RKO (cell line): ENCODE measurements around the gene EPS8L1.
"Not testable (repeated sequence)": the region's sequence is repeated elsewhere in the genome, so short reads cannot be mapped to it uniquely, and the experiment has no call there.

Source experiments
- DNase-seq: peaks from one replicate; pipeline ENCODE4 v3.0.0-alpha.2; 2016; ENCODE audit warnings: low spot score

EPS8L1 gene

DNA sequence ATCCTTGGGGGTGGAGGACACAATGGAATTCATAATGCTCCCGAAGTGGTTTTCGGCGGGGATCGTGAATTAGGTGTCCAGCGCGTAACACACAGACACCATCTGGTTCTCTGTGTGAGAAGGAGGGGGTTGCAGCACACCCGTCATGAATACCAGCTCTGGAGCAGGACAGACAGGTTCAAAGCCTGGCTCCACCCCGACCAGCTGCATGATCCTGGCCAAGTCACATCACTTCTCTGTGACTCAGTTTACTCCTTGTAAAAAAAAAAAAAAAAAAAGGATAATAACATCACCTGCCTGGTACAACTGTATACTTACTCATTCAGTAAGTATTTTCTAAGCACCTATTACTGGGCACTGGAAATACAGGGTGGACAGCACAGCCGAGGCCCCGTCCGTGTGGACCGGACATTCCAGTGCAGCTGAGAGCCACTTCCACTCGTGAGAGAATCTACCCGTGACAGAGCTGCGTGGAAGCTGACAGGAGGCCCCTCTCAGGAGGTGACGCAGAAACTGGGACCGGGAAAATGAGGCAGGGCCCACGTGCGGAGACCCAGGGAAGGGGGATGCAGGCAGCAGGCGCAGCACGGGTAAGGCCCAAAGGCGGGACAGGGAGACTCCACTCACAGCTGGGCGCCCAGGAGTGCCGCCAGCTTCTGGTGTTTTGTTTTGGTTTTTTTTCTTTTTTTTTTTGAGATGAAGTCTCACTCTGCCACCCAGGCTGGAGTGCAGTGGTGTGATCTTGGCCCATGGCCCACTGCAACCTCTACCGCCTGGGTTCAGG lies 24.7 kb upstream of the EPS8L1 start:
- DNase-seq, result no peak

DNA sequence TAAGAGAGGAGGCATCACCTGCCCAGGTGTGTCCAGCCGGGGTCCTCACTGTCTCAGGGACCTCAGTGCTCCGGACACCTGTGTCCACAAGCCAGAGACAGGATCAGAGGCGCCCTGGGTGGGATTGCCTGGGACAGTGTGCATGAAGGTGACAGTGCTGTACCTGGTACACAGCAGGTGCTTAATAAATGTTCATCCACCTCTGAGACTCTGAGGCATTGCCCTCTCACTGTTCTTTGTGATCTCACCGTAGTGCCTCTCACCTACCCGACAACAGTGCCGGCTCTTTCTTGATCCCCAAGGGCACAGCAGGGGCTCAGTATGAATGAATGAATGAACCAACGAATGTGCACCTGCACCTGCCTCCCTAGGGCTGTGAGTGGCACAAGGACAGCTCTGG lies 21.9 kb upstream of the EPS8L1 start:
- no peak for DNase-seq

DNA sequence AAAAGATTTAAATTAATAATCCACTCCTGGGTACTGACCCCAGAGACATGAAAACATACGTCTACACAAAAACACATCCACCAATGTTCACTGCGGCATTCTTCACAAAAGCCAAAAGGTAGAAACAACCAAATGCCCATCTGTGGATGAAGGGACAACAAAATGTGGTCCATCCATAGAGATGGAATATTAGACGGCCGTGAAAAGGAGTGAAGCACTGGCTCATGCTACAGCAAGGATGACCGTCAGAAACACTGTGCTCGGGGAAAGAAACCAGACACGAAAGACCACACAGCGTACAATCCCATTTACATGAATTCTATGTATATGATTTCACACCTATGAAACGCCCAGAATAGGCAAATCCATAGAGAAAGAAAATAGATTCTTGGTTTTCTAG lies 18.8 kb upstream of the EPS8L1 start:
- DNase-seq, result no peak

DNA sequence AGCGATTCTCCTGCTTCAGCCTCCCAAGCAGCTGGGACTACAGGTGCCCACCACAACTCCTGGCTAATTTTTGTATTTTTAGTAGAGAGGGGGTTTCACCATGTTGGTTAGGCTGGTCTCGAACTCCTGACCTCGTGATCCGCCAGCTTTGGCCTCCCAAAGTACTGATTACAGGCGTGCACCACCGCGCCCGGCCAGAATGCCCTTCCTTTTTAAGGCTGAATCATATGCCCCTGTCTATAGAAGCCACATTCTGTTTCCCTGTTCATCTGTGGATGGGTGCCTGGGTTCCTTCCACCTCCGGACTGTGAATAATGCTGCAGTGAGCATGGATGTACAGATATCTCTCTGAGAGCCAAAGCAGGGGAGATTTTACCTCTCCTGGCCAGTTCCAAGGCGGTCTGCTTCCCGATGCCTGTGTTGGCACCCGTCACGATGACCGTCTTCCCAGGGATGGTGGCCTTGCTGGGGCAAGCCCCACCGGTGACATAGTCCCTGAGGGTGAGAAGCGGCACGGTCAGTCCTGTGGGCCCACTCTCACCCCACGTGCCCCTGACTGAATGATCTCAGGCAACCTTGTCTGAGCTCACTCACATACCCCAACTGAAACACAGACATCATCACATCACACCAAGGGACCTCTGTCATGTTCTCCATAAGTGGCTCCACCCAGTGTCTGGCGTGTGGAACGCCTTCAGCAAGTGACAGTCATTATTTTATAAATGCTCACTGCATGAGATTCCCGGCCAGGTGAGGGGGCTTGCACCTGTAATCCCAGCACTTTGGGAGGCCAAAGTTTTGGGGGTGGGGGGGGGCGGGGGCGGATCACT lies 16.7 kb upstream of the EPS8L1 start:
- DNase-seq, result no peak

DNA sequence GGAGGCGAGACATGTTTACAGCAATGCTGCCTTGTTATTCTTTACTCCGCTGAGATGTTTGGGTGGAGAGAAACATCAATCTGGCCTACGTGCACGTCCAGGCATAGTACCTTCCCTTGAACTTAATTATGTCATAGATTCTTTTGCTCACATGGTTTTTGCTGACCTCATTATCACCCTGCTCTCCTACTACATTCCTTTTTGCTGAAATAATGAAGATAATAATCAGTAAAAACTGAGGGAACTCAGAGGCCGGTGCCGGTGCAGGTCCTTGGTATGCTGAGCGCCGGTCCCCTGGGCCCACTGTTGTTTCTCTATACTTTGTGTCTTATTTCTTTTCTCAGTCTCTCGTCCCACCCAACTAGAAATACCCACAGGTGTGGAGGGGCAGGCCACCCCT lies 15.4 kb upstream of the EPS8L1 start:
- not testable (repeated sequence) for DNase-seq

DNA sequence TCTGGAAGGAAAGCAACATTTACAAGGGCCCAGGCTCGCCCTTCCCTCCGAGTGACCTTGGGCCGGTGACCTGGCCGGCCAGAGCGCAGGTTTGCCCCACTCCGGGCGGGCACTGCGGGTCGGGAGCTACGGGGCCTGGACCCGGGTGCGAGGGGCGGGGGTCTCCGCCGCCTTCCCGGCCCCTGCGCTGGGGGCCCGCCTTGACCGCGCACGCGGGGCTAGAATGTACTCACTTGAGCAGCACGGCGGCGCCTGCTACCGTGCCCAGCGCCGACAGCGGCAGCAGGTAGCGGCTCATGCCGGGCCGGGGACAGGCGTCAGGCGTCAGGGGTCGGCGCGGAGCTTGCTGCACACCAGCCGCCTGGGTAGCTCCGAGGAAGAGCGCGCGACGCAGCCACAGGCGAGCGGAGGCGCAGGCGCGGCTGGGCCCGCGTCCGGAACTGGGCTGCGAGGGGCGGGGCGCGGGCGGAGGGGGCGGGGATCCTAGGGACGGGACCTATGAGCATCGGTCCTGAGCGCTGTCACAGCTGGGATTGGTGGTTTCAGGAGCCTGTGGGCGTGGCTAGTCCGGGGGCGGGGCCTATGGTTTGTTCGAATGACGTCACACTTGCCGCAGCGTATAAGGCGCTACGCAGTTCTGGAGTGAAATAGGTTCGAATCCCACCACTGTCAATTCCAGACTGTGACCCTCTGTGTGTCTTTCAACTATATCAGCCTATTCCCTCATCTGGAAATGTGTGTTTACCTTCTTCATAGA lies 12.8 kb upstream of the EPS8L1 start, which contains the start of gene RDH13:
TSS of gene RDH13 (minus strand) at position 414 of the 757 bp plus-strand sequence. CDS start at position 298, 116 bp downstream.
- DNase-seq, result peak; percentile 97

DNA sequence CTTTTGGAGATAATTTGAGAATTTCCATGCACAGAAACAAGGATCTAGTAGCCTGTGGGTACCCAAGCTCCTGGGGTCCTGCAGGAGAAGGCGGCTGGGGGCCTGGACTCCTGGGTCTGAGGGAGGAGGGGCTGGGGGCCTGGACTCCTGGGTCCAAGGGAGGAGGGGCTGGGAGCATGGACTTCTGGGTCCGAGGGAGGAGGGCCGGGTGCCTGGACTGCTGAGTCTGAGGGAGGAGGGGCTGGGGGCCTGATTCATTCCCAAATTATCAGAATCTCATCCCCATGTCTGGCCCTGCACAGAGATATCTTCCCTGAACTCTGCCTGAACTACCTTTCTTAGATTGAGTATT lies 12.2 kb upstream of the EPS8L1 start:
- DNase-seq, result no peak

DNA sequence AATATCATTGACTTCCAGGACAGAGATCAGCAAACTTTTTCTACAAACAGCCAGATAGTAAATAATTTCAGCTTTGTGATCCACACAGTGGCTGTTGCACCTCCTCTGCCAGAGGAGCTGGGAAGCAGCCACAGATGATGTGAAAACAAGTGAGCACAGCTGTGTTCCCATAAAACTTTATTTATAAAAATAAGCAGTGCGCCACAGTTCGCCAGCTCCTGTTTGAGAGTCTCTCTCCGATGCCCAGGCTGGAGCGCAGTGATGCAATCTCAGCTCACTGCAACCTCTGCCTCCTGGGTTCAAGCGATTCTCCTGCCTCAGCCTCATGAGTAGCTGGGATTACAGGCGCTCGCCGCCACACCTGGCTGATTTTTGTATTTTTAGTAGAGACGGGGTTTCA lies 10.2 kb upstream of the EPS8L1 start:
- DNase-seq, result not testable (repeated sequence)

DNA sequence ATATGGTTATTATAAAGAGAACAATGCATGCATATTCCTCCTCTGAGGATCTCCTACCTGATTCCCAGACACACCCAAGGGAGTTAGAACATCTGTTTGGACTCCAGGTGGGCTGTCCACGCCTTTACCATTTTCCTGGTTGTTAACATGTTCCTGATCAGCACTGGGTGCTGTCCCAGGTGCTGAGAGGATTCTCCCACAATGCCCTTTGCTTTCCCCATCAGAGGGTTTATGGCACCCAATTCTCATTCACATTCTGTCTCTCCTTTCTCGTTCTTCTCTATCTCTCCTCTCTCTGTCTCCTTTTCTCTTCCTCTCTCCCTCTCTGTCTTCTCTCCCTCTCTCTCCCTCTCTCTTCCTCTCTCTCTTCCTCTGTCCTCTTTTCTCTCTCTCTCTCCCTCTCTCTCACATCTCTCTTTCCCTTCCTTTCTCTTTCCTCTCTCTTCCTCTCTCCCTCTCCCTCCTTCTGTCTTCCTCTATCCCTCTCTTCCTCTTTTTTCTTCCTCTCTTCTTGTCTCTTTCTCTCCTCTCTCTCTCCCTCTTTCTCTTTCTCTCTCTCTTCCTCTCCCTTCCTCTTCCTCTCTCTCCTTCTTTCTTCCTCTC lies 9.5 kb upstream of the EPS8L1 start:
- DNase-seq, result no peak

DNA sequence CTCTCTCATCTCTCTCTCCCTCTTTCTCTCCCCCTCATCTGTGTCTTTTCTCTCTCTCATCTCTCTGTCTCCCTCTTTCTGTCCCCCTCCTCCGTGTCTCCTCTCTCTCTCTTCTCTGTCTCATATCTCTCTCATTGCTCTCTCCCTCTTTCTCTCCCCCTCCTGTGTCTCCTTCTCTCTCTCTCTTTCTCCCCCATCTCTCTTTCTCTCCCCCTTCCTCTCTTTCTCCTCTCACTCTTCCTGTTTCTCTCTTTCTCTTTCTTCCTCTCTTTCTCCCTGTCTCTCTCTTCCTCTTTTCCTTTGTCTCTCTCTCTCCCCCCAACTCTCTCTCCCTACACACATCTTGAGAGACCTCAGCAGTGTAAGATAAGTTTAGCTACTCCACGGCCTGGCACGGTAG lies 7.8 kb upstream of the EPS8L1 start:
- DNase-seq, result no peak

DNA sequence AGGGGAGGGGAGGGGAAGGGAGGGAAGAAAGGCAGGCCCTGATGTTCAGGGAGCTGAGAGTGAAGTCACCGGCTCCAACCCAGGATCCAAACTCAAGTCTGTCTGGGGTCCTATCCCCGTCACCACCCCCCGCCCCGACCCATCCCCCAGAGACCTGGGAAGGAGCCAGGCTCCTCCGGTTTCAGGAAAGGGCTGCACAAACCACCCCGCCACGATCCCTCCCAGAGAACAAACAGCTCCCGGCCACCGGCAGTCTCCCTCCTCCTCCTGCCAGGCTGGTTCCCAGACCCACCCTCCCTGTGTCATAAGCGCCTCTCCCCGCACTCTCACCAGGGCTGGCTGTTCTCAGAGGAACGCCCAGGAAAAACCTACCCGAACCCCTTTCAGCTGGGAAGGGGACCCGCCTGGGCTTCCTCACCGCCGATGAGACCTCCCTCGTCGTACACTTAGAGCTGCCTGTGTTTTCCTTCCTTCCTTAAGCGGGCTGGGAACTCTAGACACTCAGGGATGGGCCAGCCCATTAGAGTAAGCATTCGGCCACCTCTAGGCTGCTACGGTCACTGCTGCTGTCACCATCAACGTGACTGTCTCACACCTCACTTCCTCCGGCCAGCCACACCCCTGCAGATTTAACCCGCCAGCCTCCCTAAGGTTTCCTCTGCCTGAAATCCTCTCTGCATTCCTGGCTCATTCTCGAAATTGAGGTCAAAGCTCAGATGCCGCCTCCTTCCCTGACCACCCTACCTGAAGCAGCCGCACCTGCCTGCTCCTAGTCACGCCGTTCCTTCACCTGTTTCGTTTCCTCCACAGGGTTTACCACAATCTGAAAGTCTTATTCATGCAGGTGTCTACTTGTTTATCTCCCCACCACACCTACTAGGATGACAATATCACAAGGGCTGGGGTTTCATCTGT lies 6.5 kb upstream of the EPS8L1 start:
- peak; percentile 63 for DNase-seq

DNA sequence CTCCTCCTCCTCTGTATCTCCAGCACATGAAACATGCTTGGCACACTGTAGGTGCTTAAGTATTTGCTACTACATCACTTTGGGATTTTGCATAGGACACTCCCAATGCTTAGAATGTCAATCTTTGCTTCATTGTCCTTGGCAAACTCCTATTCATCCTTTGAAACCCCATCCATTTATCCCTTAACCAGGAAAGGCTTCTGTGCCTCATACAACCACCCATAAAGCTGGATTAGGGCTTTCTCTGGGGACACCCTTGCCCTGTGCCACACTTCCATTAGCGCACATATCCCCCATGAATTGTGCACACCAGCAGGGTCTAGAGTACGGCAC lies 5.8 kb upstream of the EPS8L1 start:
- no peak for DNase-seq

DNA sequence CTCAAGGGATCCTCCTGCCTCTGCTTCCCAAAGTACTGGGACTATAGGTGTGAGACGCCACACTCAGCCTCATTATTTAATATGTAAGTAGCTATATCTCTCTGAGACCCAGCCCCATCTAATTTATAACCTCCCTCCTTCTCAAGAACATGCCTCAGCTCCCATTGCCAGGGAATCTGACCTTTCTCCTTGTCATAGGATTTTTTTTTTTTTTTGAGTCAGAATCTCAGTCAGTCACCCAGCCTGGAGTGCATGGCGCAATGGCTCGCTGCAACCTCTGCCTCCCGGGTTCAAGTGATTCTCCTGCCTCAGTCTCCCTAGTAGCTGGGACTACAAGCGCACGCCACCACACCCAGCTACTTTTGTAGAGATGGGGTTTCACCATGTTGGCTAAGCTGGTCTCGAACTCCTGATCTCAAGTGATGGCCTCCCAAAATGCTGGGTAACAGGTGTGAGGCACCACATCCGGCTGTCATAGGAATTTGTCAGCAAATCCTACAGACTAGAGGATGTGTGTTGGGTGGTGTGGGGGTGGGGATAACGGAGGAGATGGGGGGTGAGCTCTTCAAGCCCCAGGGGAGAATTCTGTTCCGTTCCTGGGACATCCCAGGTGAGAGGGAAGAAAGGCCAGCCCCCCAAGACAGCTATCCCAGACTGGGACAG lies 5.1 kb upstream of the EPS8L1 start:
- DNase-seq, result no peak

DNA sequence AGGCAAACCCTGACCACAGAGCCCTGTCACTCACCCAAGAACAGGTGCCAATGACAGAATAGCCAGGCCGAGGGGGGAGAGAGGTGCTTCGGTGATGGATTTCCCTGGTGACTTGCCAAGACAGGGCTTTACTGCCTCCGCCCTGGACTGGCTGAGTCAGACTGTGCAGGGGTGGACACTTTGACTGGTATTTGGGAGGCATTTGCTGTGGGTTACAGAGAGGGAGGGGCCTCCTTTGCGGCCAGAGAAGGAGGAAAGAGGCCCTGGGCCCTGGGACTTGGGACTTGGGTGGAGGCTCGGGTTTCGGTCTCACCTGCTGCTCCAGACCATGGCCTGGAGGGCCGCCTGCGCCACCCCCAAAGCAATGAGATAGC lies 4.6 kb upstream of the EPS8L1 start:
- peak; percentile 84 for DNase-seq

DNA sequence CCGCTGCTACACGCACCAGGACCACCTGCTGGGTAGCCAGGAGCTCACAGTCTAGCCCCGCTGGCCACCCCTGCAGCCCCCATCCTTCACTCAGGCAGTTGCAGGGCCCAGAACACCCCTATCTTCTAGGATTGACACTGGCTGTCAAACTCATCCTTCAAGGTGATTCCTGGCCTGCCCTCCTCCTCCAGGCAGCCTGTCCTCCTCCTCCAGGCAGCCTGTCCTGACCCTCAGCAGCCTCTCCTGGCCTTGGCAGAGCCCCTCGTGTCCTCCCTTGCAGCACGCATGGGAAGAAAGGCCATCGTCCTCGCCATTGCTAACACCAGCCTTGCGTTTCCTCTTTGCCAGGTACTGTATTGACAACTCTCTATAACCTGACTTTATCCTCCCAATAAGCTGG lies 3.8 kb upstream of the EPS8L1 start:
- DNase-seq, result no peak

DNA sequence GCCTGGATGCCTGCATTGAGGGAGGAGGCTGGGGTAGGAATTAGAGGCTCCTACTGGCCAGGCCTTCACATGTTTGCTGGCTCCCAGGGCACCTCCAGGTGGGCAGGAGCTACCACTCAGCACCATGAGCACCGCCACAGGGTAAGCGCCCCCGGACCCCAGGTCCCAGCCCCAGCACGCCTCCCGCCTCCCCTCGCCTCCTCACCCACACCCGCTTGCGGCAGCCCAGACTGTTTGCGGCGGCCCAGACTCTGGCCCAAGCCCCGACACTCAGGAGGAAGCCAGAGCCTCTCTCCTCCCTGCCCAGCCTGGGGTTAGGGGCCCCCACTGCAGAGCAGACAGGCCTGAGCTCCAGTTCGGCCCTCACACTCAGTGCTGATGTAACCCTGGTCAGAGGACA lies 652 bp downstream of the EPS8L1 start:
- DNase-seq, result no peak

DNA sequence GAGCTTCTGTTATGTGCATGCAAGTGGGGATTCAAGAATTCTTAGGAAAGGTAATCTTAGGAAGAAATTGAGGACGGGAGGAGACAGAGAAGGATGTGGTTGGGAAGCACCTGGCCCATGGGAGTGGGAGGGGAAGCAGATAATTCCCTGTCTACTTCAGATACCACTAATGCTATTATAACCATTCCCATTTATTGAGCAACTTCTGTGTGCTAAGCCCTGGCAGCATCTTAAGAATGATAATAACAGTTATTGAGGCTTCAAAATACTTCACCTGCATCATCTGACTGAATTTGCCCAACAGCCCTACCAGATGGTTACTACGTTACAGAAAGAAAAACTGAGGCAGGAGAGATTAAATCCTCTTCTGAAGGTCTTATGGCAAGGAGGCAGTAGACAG lies 1.4 kb downstream of the EPS8L1 start:
- no peak for DNase-seq

DNA sequence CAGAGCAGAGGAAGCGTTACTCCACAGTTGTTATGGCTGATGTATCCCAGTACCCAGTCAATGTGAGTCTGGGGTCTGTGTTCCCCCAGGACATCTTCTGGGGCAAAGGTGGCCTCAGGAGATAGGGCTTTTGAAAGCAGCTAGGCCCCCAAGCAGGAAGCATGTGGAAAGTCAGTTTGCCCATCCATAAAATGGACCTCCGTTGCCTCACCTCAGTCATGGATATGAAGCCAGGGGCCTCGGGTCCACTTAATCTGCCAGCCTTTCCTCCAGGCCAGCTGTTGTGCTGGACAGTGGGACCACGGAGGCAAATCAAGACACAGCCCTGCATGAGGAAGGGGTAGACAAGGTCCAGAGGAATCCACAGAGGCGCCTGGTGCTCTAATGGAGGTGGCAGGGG lies 3.3 kb downstream of the EPS8L1 start:
- no peak for DNase-seq

DNA sequence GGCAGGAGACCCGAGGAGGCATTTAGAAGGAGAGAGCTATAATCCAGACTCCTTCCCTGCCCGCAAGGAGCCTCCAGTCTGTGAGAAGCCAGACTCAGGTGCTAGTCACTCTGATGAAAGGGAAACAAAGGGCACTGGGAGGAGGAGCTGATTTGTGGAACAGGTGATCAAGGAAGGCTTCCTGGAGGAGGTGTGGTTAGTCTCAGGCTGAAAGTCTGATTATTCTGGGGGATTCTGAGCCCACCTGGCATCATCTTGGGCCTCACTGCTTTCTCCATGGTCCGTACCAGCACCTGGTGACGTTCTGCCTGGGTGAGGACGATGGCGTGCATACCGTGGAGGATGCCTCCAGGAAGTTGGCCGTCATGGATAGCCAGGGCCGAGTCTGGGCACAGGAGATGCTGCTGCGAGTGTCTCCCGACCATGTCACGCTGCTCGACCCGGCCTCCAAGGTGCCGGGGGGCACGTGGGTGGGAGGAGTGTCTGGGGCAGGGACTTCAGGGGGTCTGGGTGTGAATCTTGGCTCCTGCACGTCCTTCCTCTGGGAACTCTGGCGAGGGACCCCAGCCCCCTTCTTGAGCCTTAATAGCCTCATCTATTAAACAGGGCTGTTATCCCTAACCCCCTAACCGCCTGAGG lies 3.9 kb downstream of the EPS8L1 start:
- DNase-seq, result no peak
